GM12874 (cell line): Measurements from ENCODE around the gene ADGRL1.

Source experiments
- TF ChIP-seq, protein P1 (sequence below): IDR thresholded peaks from 2 replicates; pipeline ENCODE4 v1.5.1; 2011; ENCODE audit warnings: low read depth, mild to moderate bottlenecking, control low read depth, low read length, moderate library complexity; ENCODE audit not compliant: insufficient read depth

Gene ADGRL1

GRCh38 chr19:14187561-14187960, 18.4 kb downstream of the ADGRL1 start:
- TF ChIP-seq, protein P1, sequence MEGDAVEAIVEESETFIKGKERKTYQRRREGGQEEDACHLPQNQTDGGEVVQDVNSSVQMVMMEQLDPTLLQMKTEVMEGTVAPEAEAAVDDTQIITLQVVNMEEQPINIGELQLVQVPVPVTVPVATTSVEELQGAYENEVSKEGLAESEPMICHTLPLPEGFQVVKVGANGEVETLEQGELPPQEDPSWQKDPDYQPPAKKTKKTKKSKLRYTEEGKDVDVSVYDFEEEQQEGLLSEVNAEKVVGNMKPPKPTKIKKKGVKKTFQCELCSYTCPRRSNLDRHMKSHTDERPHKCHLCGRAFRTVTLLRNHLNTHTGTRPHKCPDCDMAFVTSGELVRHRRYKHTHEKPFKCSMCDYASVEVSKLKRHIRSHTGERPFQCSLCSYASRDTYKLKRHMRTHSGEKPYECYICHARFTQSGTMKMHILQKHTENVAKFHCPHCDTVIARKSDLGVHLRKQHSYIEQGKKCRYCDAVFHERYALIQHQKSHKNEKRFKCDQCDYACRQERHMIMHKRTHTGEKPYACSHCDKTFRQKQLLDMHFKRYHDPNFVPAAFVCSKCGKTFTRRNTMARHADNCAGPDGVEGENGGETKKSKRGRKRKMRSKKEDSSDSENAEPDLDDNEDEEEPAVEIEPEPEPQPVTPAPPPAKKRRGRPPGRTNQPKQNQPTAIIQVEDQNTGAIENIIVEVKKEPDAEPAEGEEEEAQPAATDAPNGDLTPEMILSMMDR: no peak

GRCh38 chr19:14185158-14185557, 20.8 kb downstream of the ADGRL1 start:
- TF ChIP-seq, protein P1: no peak

GRCh38 chr19:14183741-14184350, 22.1 kb downstream of the ADGRL1 start:
- TF ChIP-seq, protein P1: no peak

- TF ChIP-seq, protein P1: no peak
Observed at GRCh38 chr19:14182476-14182875, 23.5 kb downstream of the ADGRL1 start.

GRCh38 chr19:14181906-14182305, 24.1 kb downstream of the ADGRL1 start:
- TF ChIP-seq, protein P1: no peak

- TF ChIP-seq, protein P1: no peak
Observed at GRCh38 chr19:14177496-14178074, 28.4 kb downstream of the ADGRL1 start.

DNA sequence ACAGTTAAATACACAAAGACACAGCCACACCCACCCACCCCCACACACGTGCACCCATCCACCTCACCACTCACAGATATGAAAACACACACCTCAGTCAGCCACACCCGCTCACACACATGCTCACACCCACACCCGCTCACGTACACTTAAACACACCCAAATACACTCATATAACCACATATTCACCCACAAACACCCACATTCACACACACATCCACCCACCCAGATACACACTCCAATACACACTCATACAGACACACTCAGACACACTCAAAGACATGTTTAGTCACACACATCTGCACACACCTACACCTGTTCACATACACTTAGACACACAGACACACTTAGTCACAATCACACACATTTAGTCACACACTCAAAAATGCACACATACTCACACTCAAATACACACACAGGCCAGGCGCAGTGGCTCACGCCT, 30.6 kb downstream of the ADGRL1 start:
- TF ChIP-seq, protein P1: no peak

GRCh38 chr19:14174883-14175282, 31.1 kb downstream of the ADGRL1 start:
- TF ChIP-seq, protein P1: no peak
